Endothelial cell of hepatic sinusoid (primary cell): ENCODE data around the gene RWDD1.

Experiments used
- in situ Hi-C: cut with HindIII; loops from 2 replicates; pipeline ENCODE4 v1.10.0; 2017; ENCODE audit warnings: low sequenced_read_pairs

RWDD1 gene

GRCh38 chr6:116570856-116571682 lies at the start of gene RWDD1:
TSS of gene RWDD1 (plus strand) at chr6:116571504. CDS start at chr6:116571583, 79 bp downstream.
- in situ Hi-C loops: loop anchor here (25.0 kb wide), 1 partner anchor 309 kb away; the partner anchor contains the start of gene TSPYL4

- in situ Hi-C loops: no loop called here
These were observed 48.4 kb upstream of the RWDD1 start for GRCh38 chr6:116522896-116523295.

GRCh38 chr6:116524236-116524635 lies 47.1 kb upstream of the RWDD1 start:
- in situ Hi-C loops: no loop called here

GRCh38 chr6:116528133-116528532 lies 43.2 kb upstream of the RWDD1 start:
- in situ Hi-C loops: no loop called here

- in situ Hi-C loops: no loop called here
These were observed 42.5 kb upstream of the RWDD1 start for GRCh38 chr6:116528780-116529179.

GRCh38 chr6:116529466-116530290 lies 41.6 kb upstream of the RWDD1 start:
- in situ Hi-C loops: no loop called here

- in situ Hi-C loops: no loop called here
These were observed 40.9 kb upstream of the RWDD1 start for GRCh38 chr6:116530436-116530835.

GRCh38 chr6:116531675-116532570 lies 39.4 kb upstream of the RWDD1 start:
- in situ Hi-C loops: no loop called here

- in situ Hi-C loops: no loop called here
These were observed 37.9 kb upstream of the RWDD1 start for GRCh38 chr6:116533233-116533957.

- in situ Hi-C loops: loop anchor here (5.0 kb wide), 1 partner anchor 83 kb away; no protein-coding TSS in a partner anchor
These were observed 36.2 kb upstream of the RWDD1 start for GRCh38 chr6:116535109-116535508.

- in situ Hi-C loops: loop anchor here (5.0 kb wide), 1 partner anchor 84 kb away; no protein-coding TSS in a partner anchor
These were observed 35.1 kb upstream of the RWDD1 start for GRCh38 chr6:116536216-116536621.

- in situ Hi-C loops: no loop called here
These were observed 28.9 kb upstream of the RWDD1 start for GRCh38 chr6:116542426-116542825.

GRCh38 chr6:116543149-116543548 lies 28.2 kb upstream of the RWDD1 start:
- in situ Hi-C loops: no loop called here

- in situ Hi-C loops: no loop called here
These were observed 25.7 kb upstream of the RWDD1 start, which contains the start of gene TRAPPC3L for GRCh38 chr6:116545651-116546050. TSS of gene TRAPPC3L (minus strand) at chr6:116545684. CDS start at chr6:116545514, 170 bp downstream.

GRCh38 chr6:116547358-116547757 lies 23.9 kb upstream of the RWDD1 start:
- in situ Hi-C loops: no loop called here

- in situ Hi-C loops: loop anchor here (25.0 kb wide), 1 partner anchor 288 kb away; the partner anchor contains the start of gene TSPYL4
These were observed 20.5 kb upstream of the RWDD1 start for GRCh38 chr6:116550796-116551195.

- in situ Hi-C loops: loop anchor here (25.0 kb wide), 1 partner anchor 291 kb away; the partner anchor contains the start of gene TSPYL4
These were observed 17.9 kb upstream of the RWDD1 start, which contains the start of gene CALHM4 for GRCh38 chr6:116553451-116553850. TSS of gene CALHM4 (plus strand) at chr6:116553751. CDS start at chr6:116553794, 43 bp downstream.

- in situ Hi-C loops: loop anchor here (25.0 kb wide), 1 partner anchor 294 kb away; the partner anchor contains the start of gene TSPYL4
These were observed 15.2 kb upstream of the RWDD1 start for GRCh38 chr6:116556065-116556464.

GRCh38 chr6:116556814-116557415 lies 14.4 kb upstream of the RWDD1 start:
- in situ Hi-C loops: loop anchor here (25.0 kb wide), 1 partner anchor 295 kb away; the partner anchor contains the start of gene TSPYL4
